CD4-positive, alpha-beta memory T cell (primary cell): ENCODE measurements around the gene MUC4. TPM values are rescaled to one million over a fixed set of nuclear protein-coding genes. Genes with fewer than 3 reads are reported as not detected.
"Not testable (repeated sequence)": the region's sequence is repeated elsewhere in the genome, so short reads cannot be mapped to it uniquely, and the experiment has no call there.

ENCODE experiments used
- CTCF ChIA-PET: fragments of 350-600 bp; sonication (Branson Sonifier 250); formaldehyde crosslinking; loops from one replicate; lab custom pipeline; 2021; ENCODE audit warnings: inconsistent platforms; ENCODE audit not compliant: partially characterized antibody; lab: Charles Lee
- POLR2A ChIA-PET: fragments of 350-600 bp; sonication (Branson Sonifier 250); formaldehyde crosslinking; loops from one replicate; lab custom pipeline; 2021; ENCODE audit not compliant: partially characterized antibody; lab: Charles Lee
- DNase-seq, 5 donors: peaks; one replicate each; pipeline versions ENCODE4 v3.0.0 to v3.0.0-alpha.2; 2020 to 2022; ENCODE audit warnings: mixed read lengths in 1 of 5
- H3K27ac ChIP-seq: one replicate; pipeline ENCODE4 v1.7.0; 2013; ENCODE audit warnings: low read depth, low read length
- H3K27me3 ChIP-seq: 2 replicates; pipeline ENCODE4 v1.7.0; 2013; ENCODE audit warnings: mild to moderate bottlenecking, low read length, moderate library complexity; ENCODE audit not compliant: insufficient read depth
- H3K36me3 ChIP-seq: 2 replicates; pipeline ENCODE4 v1.7.0; 2013; ENCODE audit warnings: mild to moderate bottlenecking, low read length, moderate library complexity; ENCODE audit not compliant: insufficient read depth
- H3K4me1 ChIP-seq: 2 replicates; pipeline ENCODE4 v1.7.0; 2013; ENCODE audit warnings: mild to moderate bottlenecking, low read length, moderate library complexity; ENCODE audit not compliant: insufficient read depth
- H3K4me3 ChIP-seq, 2 donors: one replicate each; pipeline ENCODE4 v1.7.0; 2013; ENCODE audit warnings: low read length in 2 of 2, mild to moderate bottlenecking in 1 of 2
- H3K9me3 ChIP-seq, 2 donors: one replicate each; pipeline ENCODE4 v1.7.0; 2013; ENCODE audit warnings: low read length in 2 of 2, control low read depth in 1 of 2; ENCODE audit not compliant: control insufficient read depth in 1 of 2
- H3K27ac Mint-ChIP-seq, 7 donors: one replicate each; pipeline ENCODE4 v1.8.0; 2020 to 2021; ENCODE audit warnings: mixed read lengths in 7 of 7, mild to moderate bottlenecking in 6 of 7, inconsistent platforms in 3 of 7, moderate library complexity in 3 of 7
- H3K27me3 Mint-ChIP-seq, 2 donors: one replicate each; pipeline ENCODE4 v1.8.0; 2020 to 2021; ENCODE audit warnings: mixed read lengths in 2 of 2
- H3K36me3 Mint-ChIP-seq, 2 donors: one replicate each; pipeline ENCODE4 v1.8.0; 2020 to 2021; ENCODE audit warnings: mixed read lengths in 2 of 2, inconsistent platforms in 1 of 2, mild to moderate bottlenecking in 1 of 2
- H3K4me1 Mint-ChIP-seq, 4 donors: one replicate each; pipeline ENCODE4 v1.8.0; 2020 to 2021; ENCODE audit warnings: mixed read lengths in 4 of 4, mild to moderate bottlenecking in 1 of 4
- H3K4me3 Mint-ChIP-seq, 8 donors: one replicate each; pipeline ENCODE4 v1.8.0; 2020 to 2021; ENCODE audit warnings: mixed read lengths in 8 of 8, mild to moderate bottlenecking in 7 of 8, moderate library complexity in 6 of 8, inconsistent platforms in 3 of 8
- H3K9me3 Mint-ChIP-seq, 8 donors: one replicate each; pipeline ENCODE4 v1.8.0; 2020 to 2021; ENCODE audit warnings: mixed read lengths in 8 of 8, mild to moderate bottlenecking in 5 of 8, inconsistent platforms in 3 of 8, moderate library complexity in 1 of 8
- intact Hi-C: fragments of 100-400 bp; cut with micrococcal nuclease; formaldehyde crosslinking; loops from one replicate; pipeline ENCODE4 v1.15.1; 2023
- polyA plus RNA-seq, 2 donors: library from polyadenylated mRNA; unstranded; fragments of 300-500 nt; fragmentation: Illumina TruSeq; gene quantifications; one replicate each; pipeline ENCODE4 v1.2.3, GENCODE V29; 2021
- total RNA-seq, 2 experiments: library from RNA; stranded (reverse); gene quantifications; one replicate each; pipeline ENCODE4 v1.2.3, GENCODE V29; 2021

MUC4 gene
- total and polyA plus RNA-seq, 4 experiments from 2014 or later = not detected

GRCh38 chr3:195735036-195735695 is 76.6 kb downstream of the MUC4 start:
- H3K36me3 ChIP-seq = no peaks in the 10 kb centered on the region
- no peaks in the 10 kb centered on the region for H3K27me3 ChIP-seq
- intact Hi-C loops = no loop called here
- DNase-seq = no peak
- no peaks in the 10 kb centered on the region for H3K4me1 ChIP-seq
- no peak overlapping the region for H3K27ac Mint-ChIP-seq
- no peak overlapping the region for H3K4me3 Mint-ChIP-seq
- H3K9me3 Mint-ChIP-seq = peaks cover 0 to 4% (median 0%) of the 10 kb centered on the region in 8 donors
- no peak overlapping the region for H3K27ac ChIP-seq
- H3K4me3 ChIP-seq = no peak overlapping the region
- CTCF ChIA-PET = no interaction called here
- no peaks in the 10 kb centered on the region for H3K4me1 Mint-ChIP-seq
- no peaks in the 10 kb centered on the region for H3K9me3 ChIP-seq
- peaks cover 0 to 2% of the 10 kb centered on the region in 2 donors for H3K27me3 Mint-ChIP-seq
- POLR2A ChIA-PET = no interaction called here
- peaks cover 26 to 40% of the 10 kb centered on the region in 2 donors for H3K36me3 Mint-ChIP-seq

DNA sequence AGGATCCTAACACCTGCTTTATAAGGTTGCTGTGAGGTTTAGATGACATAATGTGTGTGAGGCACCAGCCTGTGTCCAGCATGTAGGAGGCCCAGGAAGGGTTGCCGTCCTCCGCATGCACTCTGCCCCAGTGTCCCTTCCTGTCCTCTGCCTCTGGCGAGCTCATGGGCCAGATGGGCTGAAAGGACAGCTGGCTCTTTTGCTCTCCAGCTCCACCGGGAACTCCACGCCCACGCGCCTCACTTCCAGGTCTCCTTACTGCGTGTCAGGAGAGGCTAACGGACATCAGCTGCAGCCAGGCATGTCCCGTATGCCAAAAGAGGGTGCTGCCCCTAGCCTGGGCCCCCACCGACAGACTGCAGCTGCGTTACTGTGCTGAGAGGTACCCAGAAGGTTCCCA is 78.8 kb downstream of the MUC4 start:
- Histone ChIP-seq H3K27me3 (no peaks in the 10 kb centered on the region), H3K4me1 (no peaks in the 10 kb centered on the region), H3K36me3 (no peaks in the 10 kb centered on the region), H3K4me3 (no peak overlapping the region), H3K27ac (no peak overlapping the region), H3K9me3 (no peaks in the 10 kb centered on the region)
- no peak overlapping the region for H3K27ac Mint-ChIP-seq
- DNase-seq = no peak
- H3K9me3 Mint-ChIP-seq = peaks cover 0 to 2% (median 0%) of the 10 kb centered on the region in 8 donors
- no peak overlapping the region for H3K4me3 Mint-ChIP-seq
- intact Hi-C loops = no loop called here
- H3K4me1 Mint-ChIP-seq = no peaks in the 10 kb centered on the region
- ChIA-PET CTCF (no interaction called here), POLR2A (no interaction called here)
- peaks cover 26 to 51% of the 10 kb centered on the region in 2 donors for H3K36me3 Mint-ChIP-seq
- peaks cover 0 to 2% of the 10 kb centered on the region in 2 donors for H3K27me3 Mint-ChIP-seq

- Histone ChIP-seq H3K4me3 (no peak overlapping the region), H3K36me3 (no peaks in the 10 kb centered on the region), H3K27me3 (no peaks in the 10 kb centered on the region), H3K9me3 (no peaks in the 10 kb centered on the region), H3K27ac (no peak overlapping the region), H3K4me1 (no peaks in the 10 kb centered on the region)
- H3K4me1 Mint-ChIP-seq = no peaks in the 10 kb centered on the region
- no peak overlapping the region for H3K4me3 Mint-ChIP-seq
- H3K9me3 Mint-ChIP-seq = peaks cover 0 to 2% (median 0%) of the 10 kb centered on the region in 8 donors
- no peak for DNase-seq
- peaks cover 0 to 2% of the 10 kb centered on the region in 2 donors for H3K27me3 Mint-ChIP-seq
- peaks cover 21 to 51% of the 10 kb centered on the region in 2 donors for H3K36me3 Mint-ChIP-seq
- ChIA-PET CTCF (no interaction called here), POLR2A (interaction anchor here (0.6 kb wide), 1 partner anchor 45 kb away, joined by 4 read pairs; no protein-coding TSS in a partner anchor)
- H3K27ac Mint-ChIP-seq = no peak overlapping the region
- intact Hi-C loops = no loop called here
These were observed 80.3 kb downstream of the MUC4 start for GRCh38 chr3:195731356-195731905.

DNA sequence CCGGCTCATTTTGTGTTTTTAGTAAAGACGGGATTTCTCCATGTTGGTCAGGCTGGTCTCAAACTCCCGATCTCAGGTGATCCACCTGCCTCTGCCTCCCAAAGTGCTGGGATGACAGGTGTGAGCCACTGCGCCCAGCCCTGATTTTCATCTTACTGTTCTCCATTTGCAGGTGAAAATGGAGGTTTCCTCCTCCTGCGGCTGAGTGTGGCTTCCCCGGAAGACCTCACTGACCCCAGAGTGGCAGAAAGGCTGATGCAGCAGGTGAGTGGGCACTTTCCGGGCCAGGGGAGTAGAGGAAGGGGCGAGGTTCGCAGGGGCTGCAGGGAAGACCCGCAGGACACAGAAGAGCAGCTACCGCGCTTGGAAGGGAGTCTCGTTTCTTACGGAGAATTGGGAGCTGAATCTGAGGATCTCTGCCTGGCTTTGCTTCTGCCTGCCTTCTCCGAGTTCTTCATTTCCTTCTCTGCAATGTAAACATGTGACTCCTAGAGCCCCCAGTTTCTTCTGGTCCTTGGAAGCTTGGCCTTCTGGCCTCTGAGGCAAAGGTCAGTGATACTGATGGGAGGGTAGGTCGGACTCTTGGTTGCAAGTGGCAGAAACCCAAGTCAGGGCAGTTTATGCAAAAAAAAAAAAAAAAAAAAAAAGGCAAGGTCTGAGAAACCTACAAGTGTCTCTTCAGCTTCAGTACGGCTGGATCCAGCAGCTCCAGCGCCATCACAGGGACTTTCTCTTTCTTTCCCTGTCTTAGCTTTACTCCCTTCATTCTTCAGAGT is 82.1 kb downstream of the MUC4 start:
- Mint-ChIP-seq H3K4me3 (no peak overlapping the region), H3K27me3 (no peaks in the 10 kb centered on the region), H3K4me1 (no peaks in the 10 kb centered on the region), H3K27ac (peak overlapping the region in 1 of 7 donors; percentile 54), H3K9me3 (peaks cover 0 to 2% (median 0%) of the 10 kb centered on the region in 8 donors), H3K36me3 (peaks cover 8 to 39% of the 10 kb centered on the region in 2 donors)
- intact Hi-C loops = no loop called here
- H3K9me3 ChIP-seq = no peaks in the 10 kb centered on the region
- no peak overlapping the region for H3K27ac ChIP-seq
- H3K4me3 ChIP-seq = no peak overlapping the region
- POLR2A ChIA-PET = no interaction called here
- CTCF ChIA-PET = interaction anchor here (0.7 to 1.1 kb wide), 2 partner anchors 18 to 1171 kb away, joined by 3 to 4 read pairs; no protein-coding TSS in a partner anchor
- H3K4me1 ChIP-seq = no peaks in the 10 kb centered on the region
- no peaks in the 10 kb centered on the region for H3K36me3 ChIP-seq
- no peaks in the 10 kb centered on the region for H3K27me3 ChIP-seq
- no peak for DNase-seq

DNA sequence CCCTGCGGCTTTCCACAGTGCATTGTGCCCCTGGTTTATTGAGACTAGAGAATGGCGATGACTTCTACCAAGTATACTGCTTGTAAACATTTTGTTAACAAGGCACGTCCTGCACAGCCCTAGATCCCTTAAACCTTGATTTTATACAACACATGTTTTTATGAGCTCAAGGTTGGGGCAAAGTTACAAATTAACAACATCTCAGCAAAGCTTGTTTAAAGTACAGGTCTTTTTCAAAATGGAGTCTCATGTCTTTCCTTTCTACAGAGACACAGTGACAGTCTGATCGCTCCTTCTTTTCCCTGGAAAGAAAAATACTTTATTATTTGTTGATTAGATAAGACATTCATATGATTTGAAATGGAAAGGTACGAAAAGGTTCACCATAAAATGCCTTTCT is 82.9 kb downstream of the MUC4 start:
- H3K9me3 ChIP-seq, CTCF ChIA-PET: not testable (repeated sequence)

GRCh38 chr3:195727606-195728195 is 84.0 kb downstream of the MUC4 start:
- ChIA-PET CTCF (no interaction called here), POLR2A (no interaction called here)
- Histone ChIP-seq H3K27ac (no peak overlapping the region), H3K4me1 (no peaks in the 10 kb centered on the region), H3K9me3 (no peaks in the 10 kb centered on the region), H3K4me3 (no peak overlapping the region), H3K27me3 (no peaks in the 10 kb centered on the region), H3K36me3 (no peaks in the 10 kb centered on the region)
- intact Hi-C loops = no loop called here
- Mint-ChIP-seq H3K4me1 (no peaks in the 10 kb centered on the region), H3K4me3 (no peak overlapping the region), H3K27ac (no peak overlapping the region), H3K27me3 (no peaks in the 10 kb centered on the region), H3K9me3 (no peaks in the 10 kb centered on the region), H3K36me3 (peaks cover 3 to 29% of the 10 kb centered on the region in 2 donors)
- DNase-seq = no peak

More for the DNA sequence above, 82.9 kb downstream of the MUC4 start:
- H3K27me3 Mint-ChIP-seq, H3K4me1 Mint-ChIP-seq, H3K27ac ChIP-seq, H3K27ac Mint-ChIP-seq, H3K4me3 ChIP-seq, intact Hi-C loops, DNase-seq, H3K4me3 Mint-ChIP-seq, H3K27me3 ChIP-seq, POLR2A ChIA-PET, H3K4me1 ChIP-seq, H3K9me3 Mint-ChIP-seq, H3K36me3 ChIP-seq: not testable (repeated sequence)
- peaks cover 8 to 39% of the 10 kb centered on the region in 2 donors for H3K36me3 Mint-ChIP-seq
